NCI-H2107 treated with DMSO at 0.1 percent for 48 hours (cell line): Measurements from ENCODE around the gene DDHD1.

Source experiments
- DNase-seq: peaks from one replicate; lab custom pipeline; 2025; ENCODE audit not compliant: unreplicated experiment; lab: John Stamatoyannopoulos, UW

The DDHD1 gene

DNA sequence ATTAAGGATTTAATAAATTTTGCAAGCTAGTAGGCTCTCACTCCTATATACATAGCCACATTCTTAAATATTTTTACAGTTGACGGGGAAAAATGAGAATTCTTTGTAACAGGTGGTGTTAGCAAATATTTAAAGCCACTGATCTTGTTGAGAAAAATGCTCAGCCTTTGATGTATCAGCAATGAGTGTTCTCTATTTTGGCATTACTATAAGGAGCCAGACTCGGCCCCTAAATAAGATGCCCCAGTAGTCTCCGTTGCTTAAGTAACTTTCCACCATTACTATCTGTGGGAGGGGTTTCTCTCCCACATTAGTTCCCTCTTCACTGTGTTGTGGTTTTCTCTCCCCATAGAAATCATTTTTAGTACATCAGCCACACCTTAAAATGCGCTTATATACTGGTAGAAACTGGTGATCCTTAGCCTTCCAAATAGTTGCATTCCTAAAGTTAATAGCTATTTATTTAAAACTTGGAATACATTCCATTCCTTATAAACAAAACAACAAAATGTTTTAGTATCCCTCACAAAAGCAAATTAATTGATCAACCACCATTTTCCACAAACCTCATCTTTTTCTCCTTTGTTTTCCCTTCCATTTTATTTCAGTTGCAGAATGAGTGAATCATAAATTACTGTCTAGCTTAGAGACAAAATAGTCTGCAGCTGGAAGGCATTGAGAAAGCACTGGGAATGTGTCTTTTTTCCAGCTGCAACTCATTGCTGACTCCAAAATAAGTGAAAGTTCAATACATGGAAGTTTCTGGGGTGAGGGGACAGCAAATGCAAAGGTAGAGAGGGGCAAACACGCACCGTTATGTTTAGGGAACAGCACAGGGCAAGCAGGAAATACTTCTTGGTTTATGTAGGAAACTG is 117.5 kb downstream of the DDHD1 start:
- no peak for DNase-seq

- no peak for DNase-seq
Measured at GRCh38 chr14:53034688-53035230, 118.4 kb downstream of the DDHD1 start.

DNA sequence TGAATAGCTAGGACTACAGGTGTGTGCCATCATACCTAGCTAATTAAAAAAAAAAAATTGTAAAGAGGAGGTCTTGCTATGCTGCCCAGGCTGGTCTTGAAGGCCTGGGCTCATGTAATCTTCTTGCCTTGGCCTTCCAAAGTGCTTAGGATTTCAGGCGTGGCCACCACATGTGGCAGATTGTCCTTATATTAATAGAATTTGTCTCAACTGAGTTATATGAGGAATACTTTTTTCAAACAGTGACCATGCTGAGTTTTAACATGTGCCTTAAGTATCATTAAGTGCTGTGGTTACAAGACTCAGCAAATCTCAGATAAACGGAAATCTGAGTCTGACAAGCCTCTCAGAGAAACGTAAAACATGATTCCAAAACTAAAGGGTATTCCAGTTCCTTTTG is 119.1 kb downstream of the DDHD1 start:
- DNase-seq, result no peak

DNA sequence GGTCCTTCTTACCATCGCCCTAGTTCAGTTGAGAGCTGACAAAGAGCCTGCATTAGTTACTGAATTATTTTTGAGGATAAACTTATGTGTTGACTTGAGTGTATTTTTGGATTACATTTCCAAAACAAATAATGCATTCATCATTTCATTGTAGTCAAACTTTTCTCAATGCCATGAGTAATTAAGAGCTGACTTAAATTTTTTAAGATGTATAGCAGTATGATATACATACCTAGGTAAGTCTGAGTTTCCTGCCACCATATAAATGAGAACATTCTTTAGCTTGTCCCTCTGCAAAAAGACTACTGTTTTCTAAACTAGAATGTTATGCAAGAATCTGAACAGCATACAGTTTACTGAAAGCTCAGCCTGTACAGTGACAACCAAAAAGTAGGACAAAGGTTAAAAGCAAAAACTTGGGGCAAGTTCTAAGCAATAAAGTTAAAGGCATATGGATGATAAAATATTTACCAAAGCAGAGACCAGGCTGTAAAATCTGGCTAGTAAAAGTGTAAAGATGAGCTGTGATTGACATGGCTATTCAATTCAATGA is 120.2 kb downstream of the DDHD1 start:
- no peak for DNase-seq

DNA sequence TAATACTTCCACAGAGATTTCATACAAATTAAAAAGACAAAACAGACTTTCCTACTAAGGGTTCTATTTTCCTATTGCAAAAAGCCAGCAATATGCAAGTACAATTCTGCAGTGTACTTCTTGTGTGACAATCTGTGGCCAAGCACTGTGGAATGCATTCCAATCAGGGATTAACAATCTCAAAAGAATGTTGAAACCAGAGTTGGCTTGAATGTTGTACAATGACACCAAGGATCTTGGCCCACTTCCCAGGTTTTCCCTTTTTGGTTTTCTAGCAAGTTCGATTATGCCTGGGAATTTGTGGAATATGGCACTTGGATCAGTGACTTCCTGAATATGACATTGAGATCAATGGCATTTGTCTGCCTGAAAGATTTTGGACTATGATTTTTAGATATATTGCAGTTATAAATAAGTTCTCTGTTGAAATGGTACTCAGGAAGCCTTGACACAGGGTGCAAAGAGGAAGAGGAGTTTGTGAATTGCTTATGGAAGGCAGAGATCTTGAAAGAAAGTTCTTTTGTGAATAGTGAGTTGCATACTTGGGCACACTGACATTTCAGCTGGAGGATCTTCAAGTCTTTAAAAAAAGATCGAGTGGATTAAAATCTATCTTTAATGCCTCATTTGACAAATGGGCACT is 120.8 kb downstream of the DDHD1 start:
- no peak for DNase-seq

DNA sequence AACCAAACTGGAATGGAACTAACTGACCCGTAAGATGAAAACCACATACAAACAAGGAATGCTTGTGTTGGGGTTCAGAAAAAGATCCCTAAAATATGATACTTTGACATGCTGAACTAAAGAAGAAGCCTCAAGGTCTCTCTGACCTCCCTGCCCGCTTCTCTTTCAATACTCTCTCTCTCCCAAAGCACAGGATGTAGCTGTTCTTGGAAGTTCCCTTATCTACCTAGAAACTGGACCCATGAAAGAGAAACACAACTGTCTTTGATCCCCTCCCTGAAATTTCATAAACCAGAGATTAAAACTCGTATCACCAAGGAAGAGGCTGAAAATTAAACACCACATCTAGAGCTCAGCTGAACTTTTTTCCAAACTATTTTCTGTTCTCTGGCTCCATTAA is 125.6 kb downstream of the DDHD1 start:
- DNase-seq, result no peak

DNA sequence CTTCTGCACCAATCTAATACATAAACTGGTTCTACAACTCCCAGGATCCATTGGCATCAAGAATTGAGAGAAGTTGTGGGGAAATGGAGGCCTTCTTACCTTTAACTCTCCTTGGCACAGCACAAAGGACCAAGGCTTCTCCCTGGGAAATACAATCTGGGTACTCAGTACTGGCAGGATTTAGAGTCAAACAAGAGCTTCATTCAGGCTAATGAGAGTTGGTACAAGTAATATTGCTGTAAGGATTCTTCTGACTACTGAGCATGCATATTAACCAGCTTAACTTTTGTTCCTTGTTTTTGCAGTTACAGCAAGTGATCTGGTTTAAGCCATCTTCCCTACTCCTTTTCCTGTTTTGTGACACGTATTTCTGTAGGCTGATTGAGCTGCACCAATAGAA is 126.1 kb downstream of the DDHD1 start:
- no peak for DNase-seq

GRCh38 chr14:53023325-53023724 is 129.8 kb downstream of the DDHD1 start:
- DNase-seq, result no peak

GRCh38 chr14:53022593-53022992 is 130.5 kb downstream of the DDHD1 start:
- no peak for DNase-seq

- no peak for DNase-seq
Measured at GRCh38 chr14:53020193-53020932, 132.8 kb downstream of the DDHD1 start.

DNA sequence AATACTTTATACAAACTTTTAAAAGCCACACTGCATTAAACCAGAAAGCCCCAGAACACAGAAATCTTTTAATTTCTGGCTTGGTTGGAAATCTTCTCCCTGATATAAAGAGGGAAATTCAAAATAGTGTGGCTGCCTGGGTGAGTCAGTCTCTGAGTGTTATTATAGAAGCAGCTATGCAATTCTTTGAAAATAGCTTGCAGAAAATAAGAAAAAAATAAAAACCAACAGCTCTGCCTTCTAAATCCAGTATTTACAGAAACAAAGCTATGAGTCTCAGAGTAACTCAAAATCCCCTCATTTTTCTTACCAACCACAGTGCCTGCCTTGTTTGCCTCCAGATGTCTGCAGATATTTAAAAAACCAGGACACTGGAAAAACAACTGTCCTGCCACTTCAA is 133.7 kb downstream of the DDHD1 start:
- DNase-seq, result no peak

DNA sequence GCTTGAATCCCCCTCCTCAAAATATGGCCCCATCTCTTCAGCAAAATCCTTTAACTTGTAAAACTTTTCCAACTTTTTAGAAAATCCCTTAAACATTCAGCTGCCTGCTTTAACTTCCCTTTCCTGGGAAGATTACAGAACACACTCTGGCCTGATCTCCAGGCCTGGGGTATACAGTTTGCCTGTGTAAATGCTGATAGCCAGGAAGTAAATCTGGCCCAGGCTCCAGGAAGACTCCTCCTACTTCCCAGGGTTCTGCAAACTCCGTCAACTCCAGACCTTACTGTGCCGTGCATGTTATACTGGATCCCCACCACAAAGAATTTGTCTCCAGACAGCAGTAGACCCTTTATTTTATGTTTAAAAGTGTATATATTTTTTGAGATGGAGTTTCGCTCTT is 135.3 kb downstream of the DDHD1 start:
- no peak for DNase-seq

GRCh38 chr14:53016919-53017318 is 136.2 kb downstream of the DDHD1 start:
- DNase-seq, result no peak

- DNase-seq, result no peak
Measured at GRCh38 chr14:53016491-53016890, 136.6 kb downstream of the DDHD1 start.

DNA sequence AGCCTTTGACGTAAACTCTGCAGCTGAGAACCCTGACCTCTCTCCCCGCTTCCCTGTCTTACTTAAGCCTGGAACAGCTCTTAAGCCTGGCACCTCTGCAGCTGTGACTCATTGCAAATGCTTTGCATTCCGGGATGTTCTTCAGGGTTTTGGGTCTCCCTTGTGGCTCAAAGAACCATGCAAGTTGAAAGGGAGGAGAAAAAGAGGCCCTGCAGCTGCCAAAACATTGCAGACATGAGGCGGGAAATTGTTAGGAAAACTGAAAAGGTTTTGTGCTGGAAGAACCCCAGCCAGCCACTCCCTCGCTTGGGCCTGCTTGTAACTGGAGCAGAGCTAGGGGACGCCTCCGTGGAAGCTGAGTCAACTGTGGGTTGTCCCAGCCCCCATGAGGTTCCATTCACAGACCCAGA is 142.1 kb downstream of the DDHD1 start:
- DNase-seq, result no peak

DNA sequence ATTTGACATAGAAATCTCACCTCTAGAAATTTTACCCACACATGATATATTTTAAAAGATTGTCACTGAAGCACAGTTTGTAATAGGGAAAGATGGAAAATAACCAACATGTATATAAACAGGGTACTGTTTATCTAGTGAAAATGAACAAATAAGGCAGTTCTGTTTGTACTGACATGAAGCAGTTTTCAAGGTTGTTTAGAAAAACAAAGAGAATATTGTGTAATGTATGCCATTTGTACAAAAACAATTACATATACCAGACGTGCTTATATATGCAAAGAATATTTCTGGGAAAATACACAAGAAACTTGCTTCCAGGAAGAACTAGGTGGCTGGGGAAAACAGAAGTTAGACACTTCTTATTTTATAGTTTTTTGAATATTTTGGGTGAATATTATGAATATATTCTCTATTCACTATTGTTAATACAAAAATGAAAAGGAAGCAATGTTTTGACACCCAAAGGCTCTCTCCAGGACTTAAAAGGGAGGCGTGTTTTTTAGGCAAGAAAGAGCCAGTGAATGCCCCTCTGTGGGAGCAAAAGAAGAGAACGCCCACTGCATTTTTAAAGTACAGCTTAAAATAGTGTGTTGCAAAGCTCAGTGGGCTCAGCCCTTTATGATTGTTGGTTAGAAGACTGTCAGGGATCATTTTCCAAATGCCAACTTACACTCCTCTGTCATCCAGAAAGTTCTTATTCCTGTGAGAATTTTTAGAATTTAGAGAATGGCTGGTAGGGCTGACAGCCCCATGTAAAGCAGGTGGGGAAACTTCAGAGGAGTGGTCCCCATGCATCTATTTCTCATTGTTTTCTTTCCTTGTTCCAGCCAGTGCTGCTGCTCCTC is 142.7 kb downstream of the DDHD1 start:
- DNase-seq, result no peak

DNA sequence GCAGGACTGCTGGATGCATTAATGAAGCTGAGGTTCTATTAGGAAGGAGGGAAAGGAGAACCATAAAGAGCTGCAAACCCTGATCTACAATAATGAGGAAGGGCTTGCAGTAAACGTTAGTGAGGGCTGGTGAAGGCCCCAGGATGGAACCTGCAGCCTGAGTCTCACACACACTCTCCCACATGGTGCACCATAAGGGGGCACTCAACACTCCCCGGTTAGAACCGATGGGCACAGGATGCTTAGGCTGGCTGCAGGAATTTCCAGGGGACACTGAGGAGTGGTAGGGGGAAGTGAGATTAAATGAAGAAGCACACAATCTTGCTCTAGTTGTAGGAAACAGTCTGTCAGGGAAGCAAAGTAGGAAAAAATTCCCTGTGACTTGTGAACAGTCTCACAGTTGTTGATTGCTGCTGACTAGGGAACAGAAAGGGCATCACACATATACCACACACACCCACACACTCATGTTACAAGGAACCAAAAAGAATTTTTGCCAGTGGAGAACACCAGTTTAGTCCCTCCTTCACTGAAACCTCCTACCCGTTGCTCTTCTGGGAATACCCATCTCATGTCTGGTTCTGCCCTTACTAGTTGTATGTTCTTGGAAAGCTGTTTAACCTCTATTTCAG is 146.1 kb downstream of the DDHD1 start:
- no peak for DNase-seq

DNA sequence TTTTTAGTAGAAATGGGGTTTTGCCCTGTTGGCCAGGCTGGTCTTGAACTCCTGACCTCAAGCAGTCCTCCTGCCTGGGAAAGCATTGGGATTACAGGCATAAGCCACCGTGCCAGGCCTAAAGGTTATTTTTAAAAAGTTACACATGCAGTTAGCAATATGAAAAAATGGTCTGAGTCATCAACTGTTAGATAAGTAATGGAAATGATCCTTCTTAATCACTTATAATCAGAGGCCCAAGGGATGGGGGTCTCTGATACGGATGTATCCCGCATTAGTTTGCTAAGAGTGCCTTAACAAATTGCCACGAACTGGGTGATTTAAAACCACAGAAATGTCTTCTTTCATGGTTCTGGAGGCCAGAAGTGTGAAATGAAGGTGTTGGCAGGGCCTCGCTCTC is 148.1 kb downstream of the DDHD1 start:
- no peak for DNase-seq

DNA sequence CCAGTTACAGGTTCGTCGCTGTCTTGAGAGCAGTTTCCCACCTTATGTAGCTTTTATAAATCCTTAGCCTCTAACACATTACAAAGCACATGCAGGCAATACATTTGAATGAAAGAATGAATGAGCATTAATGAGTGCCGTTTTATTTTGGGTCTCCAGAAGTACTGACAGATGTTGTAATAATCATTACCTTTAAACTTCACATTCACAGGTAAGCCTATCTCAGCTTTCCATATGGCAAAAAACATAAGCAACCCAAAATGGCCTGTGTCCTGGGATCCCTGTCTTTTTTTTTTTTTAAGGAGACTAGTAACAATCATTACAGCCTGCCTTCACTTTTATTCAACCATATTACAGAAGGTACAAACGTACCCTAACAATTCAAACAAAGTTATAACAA is 149.3 kb downstream of the DDHD1 start:
- no peak for DNase-seq

- DNase-seq, result no peak
Measured at GRCh38 chr14:53002576-53002975, 150.5 kb downstream of the DDHD1 start.
